HL-60 (cell line): ENCODE data around the gene CLIC6.

ENCODE experiments used
- CTCF ChIP-seq: IDR thresholded peaks from one replicate; pipeline ENCODE4 v1.5.1; 2011; ENCODE audit warnings: low read length, control low read depth, inconsistent platforms; ENCODE audit not compliant: insufficient read depth
- GABPA ChIP-seq: IDR thresholded peaks from 2 replicates; pipeline ENCODE4 v1.6.1; 2012; ENCODE audit warnings: low read depth
- POLR2AphosphoS5 ChIP-seq: IDR thresholded peaks from 2 replicates; pipeline ENCODE4 v1.6.1; 2012; ENCODE audit warnings: low read depth
- REST ChIP-seq: IDR thresholded peaks from 2 replicates; pipeline ENCODE4 v1.6.1; 2012; ENCODE audit warnings: low read depth; ENCODE audit not compliant: insufficient replicate concordance

DNA sequence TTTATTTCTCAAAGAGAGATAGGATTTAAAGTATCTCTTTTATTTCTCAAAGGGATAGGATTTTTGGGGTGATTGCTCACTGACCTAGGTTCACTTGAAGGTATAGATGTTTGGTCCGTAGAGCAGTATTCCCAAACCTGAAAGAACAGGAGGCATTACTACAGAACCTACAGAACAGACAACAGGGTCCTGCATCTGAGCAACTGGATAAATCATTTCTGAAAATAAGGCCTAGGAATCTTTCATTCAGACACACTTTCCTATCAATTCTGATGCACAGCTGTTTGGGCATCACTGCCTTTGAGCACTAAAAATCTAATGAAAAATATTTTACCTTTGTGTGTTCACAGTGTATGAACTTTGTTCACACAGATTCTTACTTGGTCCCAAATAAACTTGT lies 17.2 kb upstream of the CLIC6 start:
- TF ChIP-seq POLR2AphosphoS5: no peak
- no peak for TF ChIP-seq CTCF
- TF ChIP-seq REST: no peak
- TF ChIP-seq GABPA: no peak
